GM12878 (cell line): ENCODE results near the gene CELSR1. TPM values are rescaled to one million over a fixed set of nuclear protein-coding genes. Genes with fewer than 3 reads are reported as not detected.

ENCODE experiments used
- ATAC-seq: fragments of 200-7000 bp; cut with Tn5 transposase; 3 replicates; pipeline ENCODE4 v1.9.1; 2020; ENCODE audit warnings: mild to moderate bottlenecking, moderate library complexity
- BruUV-seq: library from RNA; stranded (reverse); fragments of 400-500 nt; replicated peaks from 2 replicates; lab custom pipeline; 2021; lab: Mats Ljungman, UMichigan
- CTCF ChIA-PET: fragments of 300-600 bp; sonication (Branson Sonifier 250); formaldehyde crosslinking; extraction: SDS; loops from one replicate; lab custom pipeline; 2021; ENCODE audit warnings: inconsistent platforms; lab: Yijun Ruan, JAX
- POLR2A ChIA-PET: fragments of 350-600 bp; formaldehyde crosslinking; extraction: SDS; loops from one replicate; lab custom pipeline; 2021; ENCODE audit warnings: inconsistent platforms; lab: Charles Lee
- RAD21 ChIA-PET: fragments of 300-600 bp; sonication (Branson Sonifier 250); formaldehyde crosslinking; loops from one replicate; lab custom pipeline; 2023; ENCODE audit warnings: antibody characterized with exemption; ENCODE audit not compliant: unreplicated experiment; lab: Charles Lee
- SMC1A ChIA-PET: fragments of 300-600 bp; sonication (Branson Sonifier 250); formaldehyde crosslinking; loops from one replicate; lab custom pipeline; 2023; ENCODE audit not compliant: unreplicated experiment, uncharacterized antibody; lab: Charles Lee
- DNase-seq: peaks from one replicate; pipeline ENCODE4 v3.0.0-alpha.2; 2011; ENCODE audit warnings: low read depth, low spot score
- FAIRE-seq: peaks from 3 replicates; lab custom pipeline; 2011; peaks lifted over from hg19 to GRCh38; lab: Jason Lieb, UNC
- H2AFZ ChIP-seq: 2 replicates; pipeline ENCODE4 v1.6.0; 2011; ENCODE audit warnings: low read depth, low read length, control low read depth; ENCODE audit not compliant: control insufficient read depth
- H3K27ac ChIP-seq: 2 replicates; pipeline ENCODE4 v1.5.1; 2011; ENCODE audit warnings: control low read depth; ENCODE audit not compliant: control insufficient read depth, insufficient read depth
- H3K27me3 ChIP-seq, 2 experiments: replicated peaks in 1 of 2; 2 replicates each; pipeline versions ENCODE4 v1.6.0 to v1.6.1; 2011; ENCODE audit warnings: low read length in 1 of 2; ENCODE audit not compliant: control insufficient read depth in 2 of 2, insufficient read depth in 2 of 2
- H3K36me3 ChIP-seq, 2 experiments: 2 replicates each; pipeline ENCODE4 v1.5.1; 2011; ENCODE audit warnings: low read length in 1 of 2; ENCODE audit not compliant: control insufficient read depth in 2 of 2, insufficient read depth in 2 of 2
- H3K4me1 ChIP-seq: 2 replicates; pipeline ENCODE4 v1.6.1; 2011; ENCODE audit warnings: mild to moderate bottlenecking, low read length, moderate library complexity, mixed read lengths; ENCODE audit not compliant: control insufficient read depth, insufficient read depth
- H3K4me2 ChIP-seq: 2 replicates; pipeline ENCODE4 v1.6.0; 2011; ENCODE audit warnings: control low read depth; ENCODE audit not compliant: control insufficient read depth, insufficient read depth
- H3K4me3 ChIP-seq: fragments of 200-600 bp; sonication (generic); 2 replicates; pipeline ENCODE4 v1.5.1; 2016
- H3K79me2 ChIP-seq: 2 replicates; pipeline ENCODE4 v1.6.0; 2011; ENCODE audit warnings: low read length; ENCODE audit not compliant: control insufficient read depth, insufficient read depth
- H3K9ac ChIP-seq: 2 replicates; pipeline ENCODE4 v1.8.0; 2011; ENCODE audit warnings: low read length, control low read depth, mixed read lengths; ENCODE audit not compliant: control insufficient read depth, insufficient read depth
- H3K9me3 ChIP-seq: replicated peaks from 3 replicates; pipeline ENCODE4 v1.5.1; 2011; ENCODE audit warnings: mild to moderate bottlenecking, low read length; ENCODE audit not compliant: control insufficient read depth, insufficient read depth
- H4K20me1 ChIP-seq: 2 replicates; pipeline ENCODE4 v1.6.0; 2011; ENCODE audit not compliant: control insufficient read depth, insufficient read depth
- CBX3 ChIP-seq: fragments of 200-600 bp; sonication (generic); IDR thresholded peaks from 2 replicates; pipeline ENCODE4 v1.6.1; 2016; ENCODE audit warnings: low read depth, borderline replicate concordance
- CBX5 ChIP-seq: sonication (generic); IDR thresholded peaks from 2 replicates; pipeline ENCODE4 v1.6.1; 2016; ENCODE audit warnings: low read depth, moderate library complexity, mild to moderate bottlenecking, inconsistent platforms
- DPF2 ChIP-seq: fragments of 450-650 bp; IDR thresholded peaks from 2 replicates; pipeline ENCODE4 v1.6.1; 2017; ENCODE audit warnings: mild to moderate bottlenecking
- LARP7 ChIP-seq: fragments of 450-650 bp; IDR thresholded peaks from 2 replicates; pipeline ENCODE4 v1.6.1; 2017; ENCODE audit warnings: mild to moderate bottlenecking
- NBN ChIP-seq: fragments of 450-650 bp; IDR thresholded peaks from 2 replicates; pipeline ENCODE4 v1.6.1; 2016
- NRF1 ChIP-seq: conservative IDR thresholded peaks from 2 replicates; pipeline ENCODE4 v1.6.1; 2011; ENCODE audit warnings: mild to moderate bottlenecking, low read depth, low read length, improper control_type of control experiment
- POU2F2 ChIP-seq: IDR thresholded peaks from 3 replicates; pipeline ENCODE4 v1.6.1; 2011; ENCODE audit warnings: low read depth, mild to moderate bottlenecking, low read length, borderline replicate concordance
- RB1 ChIP-seq: fragments of 450-650 bp; formaldehyde crosslinking; IDR thresholded peaks from 2 replicates; pipeline ENCODE4 v1.6.1; 2017; ENCODE audit warnings: mild to moderate bottlenecking, borderline replicate concordance
- ZSCAN29 ChIP-seq: fragments of 450-650 bp; IDR thresholded peaks from 2 replicates; pipeline ENCODE4 v1.6.1; 2017; ENCODE audit warnings: mild to moderate bottlenecking, moderate library complexity
- WGBS: methylation state at CpG from one replicate; pipeline ENCODE4 v1.1.6; 2016; ENCODE audit warnings: low lambda C conversion rate; ENCODE audit not compliant: insufficient replicate concordance, insufficient coverage; ENCODE audit errors: missing lambda C conversion rate; 5-methylcytosine and 5-hydroxymethylcytosine counted together
- in situ Hi-C: fragments of 300-500 bp; cut with MboI; formaldehyde crosslinking; loops from 9 replicates; pipeline ENCODE4 v1.14.3; 2018; ENCODE audit warnings: mixed read lengths
- intact Hi-C: fragments of 100-400 bp; cut with micrococcal nuclease; formaldehyde crosslinking; loops from one replicate; pipeline ENCODE4 v1.14.2; 2022; ENCODE audit not compliant: unreplicated experiment
- polyA plus RNA-seq, 11 experiments: library from polyadenylated mRNA; depleted of rRNA in 4 of 11; unstranded in 6 of 11; stranded (reverse) in 5 of 11; fragments of >200 nt; fragmentation: Nextera tagmentation in 4 of 11; fragmentation: Illumina TruSeq in 1 of 11; extraction: Ambion mirVana in 4 of 11; extraction: Trizol in 1 of 11; gene quantifications; 1 replicate in 1 of 11; 2 replicates in 10 of 11; pipeline versions ENCODE4 v1.2.1 to v1.2.3, GENCODE V29; 2011 to 2016; ENCODE audit warnings: inconsistent platforms in 2 of 11, missing spikeins in 2 of 11, low read depth in 1 of 11
- total RNA-seq, 4 experiments: library from RNA; depleted of rRNA in 3 of 4; stranded (reverse); fragments of >200 nt in 3 of 4; fragmentation: Illumina TruSeq in 1 of 4; extraction: Trizol in 1 of 4; gene quantifications; 2 replicates each; pipeline versions ENCODE4 v1.2.1 to v1.2.3, GENCODE V29; 2013 to 2021
- TF ChIP-seq, protein P1 (sequence below): fragments of 150-350 bp; IDR thresholded peaks from 2 replicates; pipeline ENCODE4 v1.6.1; 2016; ENCODE audit warnings: low read depth, low read length
- TF ChIP-seq, protein P2 (sequence below): fragments of 450-650 bp; formaldehyde crosslinking; IDR thresholded peaks from 2 replicates; pipeline ENCODE4 v1.4.0; 2022; ENCODE audit warnings: mild to moderate bottlenecking, moderate library complexity
- TF ChIP-seq, protein P3 (sequence below): fragments of 450-650 bp; IDR thresholded peaks from 2 replicates; pipeline ENCODE4 v1.6.1; 2017; ENCODE audit warnings: mild to moderate bottlenecking

CELSR1 gene
- total and polyA plus RNA-seq, 10 of the 15 experiments (the other 5 are each of a cell fraction or from before 2014, with no cell fraction given) = 0.05 to 1.7 (median 0.35) TPM; not detected in 2

DNA sequence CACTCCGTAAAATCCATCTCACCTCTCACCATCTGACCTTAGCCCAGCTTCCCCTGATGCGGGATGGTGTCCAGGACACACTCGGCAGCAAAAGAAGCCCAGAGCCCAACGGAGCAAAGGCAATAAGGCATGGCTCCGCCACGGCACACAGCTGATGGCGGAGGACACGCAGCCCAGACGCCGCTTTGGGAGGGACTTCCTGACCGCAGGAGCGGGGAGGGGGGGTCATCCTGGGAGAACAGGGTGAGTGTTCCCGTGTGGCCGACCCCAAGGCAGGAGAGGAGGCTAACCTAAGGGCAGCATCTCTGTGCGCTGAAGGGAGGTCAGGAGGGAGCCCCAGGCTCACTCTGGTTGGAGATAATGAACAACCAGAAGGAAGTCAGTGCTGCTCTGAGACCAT, 130.6 kb downstream of the CELSR1 start (continued):
- TF ChIP-seq, protein P1, sequence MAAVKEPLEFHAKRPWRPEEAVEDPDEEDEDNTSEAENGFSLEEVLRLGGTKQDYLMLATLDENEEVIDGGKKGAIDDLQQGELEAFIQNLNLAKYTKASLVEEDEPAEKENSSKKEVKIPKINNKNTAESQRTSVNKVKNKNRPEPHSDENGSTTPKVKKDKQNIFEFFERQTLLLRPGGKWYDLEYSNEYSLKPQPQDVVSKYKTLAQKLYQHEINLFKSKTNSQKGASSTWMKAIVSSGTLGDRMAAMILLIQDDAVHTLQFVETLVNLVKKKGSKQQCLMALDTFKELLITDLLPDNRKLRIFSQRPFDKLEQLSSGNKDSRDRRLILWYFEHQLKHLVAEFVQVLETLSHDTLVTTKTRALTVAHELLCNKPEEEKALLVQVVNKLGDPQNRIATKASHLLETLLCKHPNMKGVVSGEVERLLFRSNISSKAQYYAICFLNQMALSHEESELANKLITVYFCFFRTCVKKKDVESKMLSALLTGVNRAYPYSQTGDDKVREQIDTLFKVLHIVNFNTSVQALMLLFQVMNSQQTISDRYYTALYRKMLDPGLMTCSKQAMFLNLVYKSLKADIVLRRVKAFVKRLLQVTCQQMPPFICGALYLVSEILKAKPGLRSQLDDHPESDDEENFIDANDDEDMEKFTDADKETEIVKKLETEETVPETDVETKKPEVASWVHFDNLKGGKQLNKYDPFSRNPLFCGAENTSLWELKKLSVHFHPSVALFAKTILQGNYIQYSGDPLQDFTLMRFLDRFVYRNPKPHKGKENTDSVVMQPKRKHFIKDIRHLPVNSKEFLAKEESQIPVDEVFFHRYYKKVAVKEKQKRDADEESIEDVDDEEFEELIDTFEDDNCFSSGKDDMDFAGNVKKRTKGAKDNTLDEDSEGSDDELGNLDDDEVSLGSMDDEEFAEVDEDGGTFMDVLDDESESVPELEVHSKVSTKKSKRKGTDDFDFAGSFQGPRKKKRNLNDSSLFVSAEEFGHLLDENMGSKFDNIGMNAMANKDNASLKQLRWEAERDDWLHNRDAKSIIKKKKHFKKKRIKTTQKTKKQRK = no peak
- TF ChIP-seq NBN = no peak
- TF ChIP-seq, all 136 proteins: peak for 0

DNA sequence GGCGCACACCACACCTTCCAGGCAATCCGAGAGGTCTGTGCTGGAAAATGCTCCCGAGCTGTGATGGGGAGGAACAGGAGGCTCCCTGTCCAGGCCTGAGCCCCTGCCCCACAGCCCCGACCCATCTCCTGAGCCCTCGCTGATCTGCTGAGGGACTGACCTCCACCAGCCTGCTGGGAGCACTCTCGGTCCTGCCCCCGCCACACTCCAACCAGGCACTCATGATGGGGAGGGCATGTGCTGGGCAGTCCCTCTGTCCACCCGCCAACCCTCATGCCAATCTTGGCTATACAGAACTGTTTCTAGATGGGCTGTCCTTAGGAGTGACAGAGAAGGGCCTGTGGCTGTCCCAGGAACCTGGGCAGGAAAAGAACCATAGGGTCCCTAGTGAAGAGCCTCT, 131.1 kb downstream of the CELSR1 start:
- no peak overlapping the region for H3K9ac ChIP-seq
- ATAC-seq = no peak
- H2AFZ ChIP-seq = no peak overlapping the region
- WGBS = 30% methylated on average over 8 of the region's 8 CpGs
- H3K36me3 ChIP-seq = no peaks in the 10 kb centered on the region
- intact Hi-C loops (no loop called here), in situ Hi-C loops (no loop called here)
- no peak for FAIRE-seq
- H3K4me3 ChIP-seq = no peak overlapping the region
- DNase-seq = no peak
- no peaks in the 10 kb centered on the region for H3K27me3 ChIP-seq
- POLR2A ChIA-PET = no interaction called here
- no peaks in the 10 kb centered on the region for H4K20me1 ChIP-seq
- CTCF ChIA-PET = no interaction called here
- SMC1A ChIA-PET = no interaction called here
- no TSS peak for BruUV-seq
- no peaks in the 10 kb centered on the region for H3K79me2 ChIP-seq
- no peaks in the 10 kb centered on the region for H3K4me1 ChIP-seq
- no peak overlapping the region for H3K4me2 ChIP-seq
- no peaks in the 10 kb centered on the region for H3K9me3 ChIP-seq
- no peak overlapping the region for H3K27ac ChIP-seq
- RAD21 ChIA-PET = no interaction called here
- no peak for TF ChIP-seq LARP7
- no peak for TF ChIP-seq ZSCAN29
- TF ChIP-seq, protein P2, sequence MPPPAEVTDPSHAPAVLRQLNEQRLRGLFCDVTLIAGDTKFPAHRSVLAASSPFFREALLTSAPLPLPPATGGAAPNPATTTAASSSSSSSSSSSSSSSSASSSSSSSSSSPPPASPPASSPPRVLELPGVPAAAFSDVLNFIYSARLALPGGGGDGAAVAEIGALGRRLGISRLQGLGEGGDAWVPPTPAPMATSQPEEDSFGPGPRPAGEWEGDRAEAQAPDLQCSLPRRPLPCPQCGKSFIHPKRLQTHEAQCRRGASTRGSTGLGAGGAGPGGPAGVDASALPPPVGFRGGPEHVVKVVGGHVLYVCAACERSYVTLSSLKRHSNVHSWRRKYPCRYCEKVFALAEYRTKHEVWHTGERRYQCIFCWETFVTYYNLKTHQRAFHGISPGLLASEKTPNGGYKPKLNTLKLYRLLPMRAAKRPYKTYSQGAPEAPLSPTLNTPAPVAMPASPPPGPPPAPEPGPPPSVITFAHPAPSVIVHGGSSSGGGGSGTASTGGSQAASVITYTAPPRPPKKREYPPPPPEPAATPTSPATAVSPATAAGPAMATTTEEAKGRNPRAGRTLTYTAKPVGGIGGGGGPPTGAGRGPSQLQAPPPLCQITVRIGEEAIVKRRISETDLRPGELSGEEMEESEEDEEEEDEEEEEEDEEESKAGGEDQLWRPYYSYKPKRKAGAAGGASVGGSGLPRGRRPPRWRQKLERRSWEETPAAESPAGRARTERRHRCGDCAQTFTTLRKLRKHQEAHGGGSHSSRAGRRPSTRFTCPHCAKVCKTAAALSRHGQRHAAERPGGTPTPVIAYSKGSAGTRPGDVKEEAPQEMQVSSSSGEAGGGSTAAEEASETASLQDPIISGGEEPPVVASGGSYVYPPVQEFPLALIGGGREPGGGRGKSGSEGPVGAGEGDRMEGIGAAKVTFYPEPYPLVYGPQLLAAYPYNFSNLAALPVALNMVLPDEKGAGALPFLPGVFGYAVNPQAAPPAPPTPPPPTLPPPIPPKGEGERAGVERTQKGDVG (CRISPR knock-in tag) = no peak
- TF ChIP-seq, protein P3, sequence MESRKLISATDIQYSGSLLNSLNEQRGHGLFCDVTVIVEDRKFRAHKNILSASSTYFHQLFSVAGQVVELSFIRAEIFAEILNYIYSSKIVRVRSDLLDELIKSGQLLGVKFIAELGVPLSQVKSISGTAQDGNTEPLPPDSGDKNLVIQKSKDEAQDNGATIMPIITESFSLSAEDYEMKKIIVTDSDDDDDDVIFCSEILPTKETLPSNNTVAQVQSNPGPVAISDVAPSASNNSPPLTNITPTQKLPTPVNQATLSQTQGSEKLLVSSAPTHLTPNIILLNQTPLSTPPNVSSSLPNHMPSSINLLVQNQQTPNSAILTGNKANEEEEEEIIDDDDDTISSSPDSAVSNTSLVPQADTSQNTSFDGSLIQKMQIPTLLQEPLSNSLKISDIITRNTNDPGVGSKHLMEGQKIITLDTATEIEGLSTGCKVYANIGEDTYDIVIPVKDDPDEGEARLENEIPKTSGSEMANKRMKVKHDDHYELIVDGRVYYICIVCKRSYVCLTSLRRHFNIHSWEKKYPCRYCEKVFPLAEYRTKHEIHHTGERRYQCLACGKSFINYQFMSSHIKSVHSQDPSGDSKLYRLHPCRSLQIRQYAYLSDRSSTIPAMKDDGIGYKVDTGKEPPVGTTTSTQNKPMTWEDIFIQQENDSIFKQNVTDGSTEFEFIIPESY = no peak
- no peak for TF ChIP-seq POU2F2
- TF ChIP-seq CBX5 = no peak
- no peak for TF ChIP-seq RB1
- no peak for TF ChIP-seq NRF1
- no peak for TF ChIP-seq DPF2
- TF ChIP-seq CBX3 = no peak
